Epithelial cell of proximal tubule (primary cell): ENCODE results near the gene CDH2. TPM values are rescaled to one million over a fixed set of nuclear protein-coding genes. Genes with fewer than 3 reads are reported as not detected.

Experiments
- DNase-seq: peaks from one replicate; pipeline ENCODE4 v3.0.0-alpha.2; 2011; ENCODE audit warnings: low read depth
- H3K4me3 ChIP-seq: 2 replicates; pipeline ENCODE4 v1.5.1; 2011; ENCODE audit warnings: low read depth, mild to moderate bottlenecking, low read length
- total RNA-seq: library from RNA; depleted of rRNA; stranded (reverse); fragments of >200 nt; gene quantifications from 2 replicates; pipeline ENCODE4 v1.2.3, GENCODE V29; 2015
- TF ChIP-seq, protein P1 (sequence below): conservative IDR thresholded peaks from 2 replicates; pipeline ENCODE4 v1.5.1; 2012; ENCODE audit warnings: low read depth, mild to moderate bottlenecking, low read length

Gene CDH2
- total RNA-seq, 1 donor from 2014 or later: 74.5 TPM

GRCh38 chr18:28159055-28159454, 17.9 kb downstream of the CDH2 start:
- no peak for DNase-seq
- H3K4me3 ChIP-seq: no peak overlapping the region
- TF ChIP-seq, protein P1, sequence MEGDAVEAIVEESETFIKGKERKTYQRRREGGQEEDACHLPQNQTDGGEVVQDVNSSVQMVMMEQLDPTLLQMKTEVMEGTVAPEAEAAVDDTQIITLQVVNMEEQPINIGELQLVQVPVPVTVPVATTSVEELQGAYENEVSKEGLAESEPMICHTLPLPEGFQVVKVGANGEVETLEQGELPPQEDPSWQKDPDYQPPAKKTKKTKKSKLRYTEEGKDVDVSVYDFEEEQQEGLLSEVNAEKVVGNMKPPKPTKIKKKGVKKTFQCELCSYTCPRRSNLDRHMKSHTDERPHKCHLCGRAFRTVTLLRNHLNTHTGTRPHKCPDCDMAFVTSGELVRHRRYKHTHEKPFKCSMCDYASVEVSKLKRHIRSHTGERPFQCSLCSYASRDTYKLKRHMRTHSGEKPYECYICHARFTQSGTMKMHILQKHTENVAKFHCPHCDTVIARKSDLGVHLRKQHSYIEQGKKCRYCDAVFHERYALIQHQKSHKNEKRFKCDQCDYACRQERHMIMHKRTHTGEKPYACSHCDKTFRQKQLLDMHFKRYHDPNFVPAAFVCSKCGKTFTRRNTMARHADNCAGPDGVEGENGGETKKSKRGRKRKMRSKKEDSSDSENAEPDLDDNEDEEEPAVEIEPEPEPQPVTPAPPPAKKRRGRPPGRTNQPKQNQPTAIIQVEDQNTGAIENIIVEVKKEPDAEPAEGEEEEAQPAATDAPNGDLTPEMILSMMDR: no peak

- TF ChIP-seq, protein P1: no peak
- no peak for DNase-seq
- H3K4me3 ChIP-seq: no peak overlapping the region
These were observed 18.8 kb downstream of the CDH2 start for GRCh38 chr18:28158083-28158581.

DNA sequence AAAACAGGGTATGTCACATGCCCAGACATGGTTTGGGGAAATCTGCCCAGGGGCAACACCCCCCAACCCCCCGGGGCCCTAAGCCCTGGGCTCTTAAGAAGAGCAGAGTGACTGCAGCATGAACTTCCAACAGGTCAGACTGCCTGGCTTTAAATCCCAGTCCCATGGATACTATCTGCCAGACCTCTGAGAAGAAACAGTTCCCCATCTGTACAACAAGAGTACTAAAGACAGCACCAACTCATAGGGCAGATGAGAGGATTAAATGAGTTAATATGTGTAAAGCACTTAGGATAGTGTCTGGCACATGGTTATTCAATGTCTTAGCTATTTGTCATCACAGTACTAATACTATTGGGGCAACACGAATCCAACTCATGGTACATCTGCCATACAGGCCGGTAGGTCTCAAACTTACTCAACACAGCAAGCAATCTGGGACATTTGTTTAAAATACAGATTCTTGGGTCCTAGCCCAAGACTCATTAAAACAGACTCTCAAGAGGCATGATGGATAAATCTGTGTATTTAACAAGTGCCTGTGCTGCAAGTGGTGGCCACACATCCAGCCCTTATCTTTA, 23.4 kb downstream of the CDH2 start:
- TF ChIP-seq, protein P1: no peak
- H3K4me3 ChIP-seq: no peak overlapping the region
- no peak for DNase-seq

DNA sequence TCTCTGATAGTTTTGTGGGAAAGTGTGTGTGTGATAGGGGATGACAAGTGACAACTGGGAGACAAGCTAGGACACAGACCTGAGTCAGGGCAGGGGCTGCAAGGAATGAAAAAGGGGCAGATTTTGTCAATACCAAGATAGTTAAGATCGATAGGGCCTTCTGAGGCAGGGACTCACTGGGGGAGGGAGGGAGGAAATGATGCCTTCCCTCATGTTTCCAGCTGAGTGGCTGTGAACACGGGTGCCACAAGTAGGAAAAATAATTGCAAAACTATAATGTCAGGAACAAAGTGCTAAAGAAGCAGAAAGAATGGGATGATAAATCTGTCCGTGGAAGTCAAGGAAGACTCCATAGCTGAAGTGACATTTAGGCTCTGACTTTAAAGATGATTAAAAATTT, 24.2 kb downstream of the CDH2 start:
- DNase-seq: no peak
- TF ChIP-seq, protein P1: no peak
- H3K4me3 ChIP-seq: no peak overlapping the region

- TF ChIP-seq, protein P1: no peak
- no peak for DNase-seq
- no peak overlapping the region for H3K4me3 ChIP-seq
These were observed 24.6 kb downstream of the CDH2 start for GRCh38 chr18:28152354-28152753.

DNA sequence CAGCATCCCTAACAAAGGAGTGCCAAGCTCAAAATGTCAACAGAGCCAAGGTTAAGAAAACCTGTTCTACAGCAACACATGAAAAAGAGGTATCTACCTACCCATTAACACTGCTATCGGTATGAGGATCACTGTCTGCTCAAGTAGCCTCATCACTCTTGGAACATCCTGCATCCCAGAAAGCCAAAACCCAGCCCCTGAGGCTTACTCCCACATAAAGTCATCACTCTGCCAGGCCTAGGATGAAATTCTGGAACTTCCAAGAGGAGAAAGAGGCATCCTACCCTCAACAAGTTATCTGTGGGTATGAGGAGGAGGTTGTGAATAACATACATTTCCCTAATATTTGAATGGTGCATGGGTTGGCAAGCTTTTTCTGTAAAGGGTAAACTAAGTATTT, 25.5 kb downstream of the CDH2 start:
- TF ChIP-seq, protein P1: no peak
- H3K4me3 ChIP-seq: no peak overlapping the region
- no peak for DNase-seq

- TF ChIP-seq, protein P1: no peak
These were observed 26.0 kb downstream of the CDH2 start for GRCh38 chr18:28150925-28151324.

More at GRCh38 chr18:28150925-28151324, 26.0 kb downstream of the CDH2 start:
- DNase-seq: no peak
- H3K4me3 ChIP-seq: no peak overlapping the region
